Frontal cortex (tissue), 4 donors: Measurements from ENCODE around the gene ATR. TPM values are rescaled to one million over a fixed set of nuclear protein-coding genes. Genes with fewer than 3 reads are reported as not detected.
"Not testable (repeated sequence)": the region's sequence is repeated elsewhere in the genome, so short reads cannot be mapped to it uniquely, and the experiment has no call there.

Experiments
- DNase-seq, 2 donors: peaks; one replicate each; pipeline ENCODE4 v3.0.0; 2012; ENCODE audit warnings: low spot score in 2 of 2
- FAIRE-seq: peaks from 2 replicates; lab custom pipeline; 2012; peaks lifted over from hg19 to GRCh38; lab: Jason Lieb, UNC
- total RNA-seq: library from RNA; depleted of rRNA; stranded (reverse); fragments of >200 nt; gene quantifications from one replicate; pipeline ENCODE4 v1.2.3, GENCODE V29; 2014
- donor health status: control.
- donor health status: control.
- donor health status: control.

The ATR gene
- 35.1 TPM for total RNA-seq

GRCh38 chr3:142578329-142579223 is at the start of gene ATR:
ATR (minus strand) TSS chr3:142578733; CDS start chr3:142578704, 29 bp downstream.
- FAIRE-seq (no peak), DNase-seq (peak; percentile 79 to 87)

- FAIRE-seq (no peak), DNase-seq (no peak)
Measured at GRCh38 chr3:142626971-142627370, 48.4 kb upstream of the ATR start.

GRCh38 chr3:142625153-142625440 is 46.6 kb upstream of the ATR start:
- no peak for FAIRE-seq
- no peak for DNase-seq

GRCh38 chr3:142624341-142625152 is 46.0 kb upstream of the ATR start:
- DNase-seq: no peak

GRCh38 chr3:142623194-142623593 is 44.7 kb upstream of the ATR start:
- no peak for FAIRE-seq
- DNase-seq: no peak

More at GRCh38 chr3:142624341-142625152, 46.0 kb upstream of the ATR start:
- FAIRE-seq: no peak

DNA sequence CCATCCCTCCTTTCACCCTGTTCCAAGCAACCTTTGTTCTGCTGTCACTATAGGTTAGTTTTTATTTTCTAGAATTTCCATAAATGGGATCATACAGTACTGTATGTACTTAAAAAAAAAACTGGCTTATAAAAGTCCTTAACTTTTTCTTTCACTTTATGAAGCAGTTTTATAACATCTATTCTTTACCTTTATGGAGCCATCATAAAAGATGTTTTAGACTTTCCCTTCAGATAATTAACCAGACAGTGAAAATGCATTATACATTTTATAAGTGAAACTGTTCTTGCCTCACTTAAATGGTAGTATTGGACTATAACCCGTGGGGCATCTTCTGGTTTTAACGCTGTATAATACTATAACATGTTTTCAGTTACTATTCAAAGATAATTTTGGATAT is 43.9 kb upstream of the ATR start:
- DNase-seq (no peak), FAIRE-seq (no peak)

DNA sequence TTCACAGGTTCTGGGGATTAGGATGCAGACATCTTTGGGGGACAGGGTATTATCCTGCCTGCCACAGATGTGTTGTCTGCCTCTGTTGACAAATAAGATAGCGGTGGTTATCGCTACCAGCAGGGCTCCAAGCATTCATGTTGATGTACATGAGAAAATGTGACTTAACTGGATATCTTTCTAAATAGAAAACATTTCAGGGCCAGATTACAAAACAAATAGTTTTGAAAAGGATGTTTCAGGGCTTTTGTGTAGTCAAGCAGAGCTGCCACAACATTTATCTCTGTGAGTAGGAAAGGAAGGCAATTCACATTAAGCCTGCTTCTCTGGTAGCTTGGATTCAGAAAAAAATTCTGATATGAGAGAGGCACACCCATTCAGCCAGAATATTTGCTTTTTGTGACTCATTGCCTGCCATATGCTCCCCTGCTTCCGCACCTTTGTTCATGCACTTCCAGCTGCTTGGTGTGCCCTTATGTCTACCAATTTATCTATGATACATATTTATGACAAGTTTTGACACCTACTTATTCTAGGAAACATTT is 40.5 kb upstream of the ATR start:
- FAIRE-seq (no peak), DNase-seq (no peak)

DNA sequence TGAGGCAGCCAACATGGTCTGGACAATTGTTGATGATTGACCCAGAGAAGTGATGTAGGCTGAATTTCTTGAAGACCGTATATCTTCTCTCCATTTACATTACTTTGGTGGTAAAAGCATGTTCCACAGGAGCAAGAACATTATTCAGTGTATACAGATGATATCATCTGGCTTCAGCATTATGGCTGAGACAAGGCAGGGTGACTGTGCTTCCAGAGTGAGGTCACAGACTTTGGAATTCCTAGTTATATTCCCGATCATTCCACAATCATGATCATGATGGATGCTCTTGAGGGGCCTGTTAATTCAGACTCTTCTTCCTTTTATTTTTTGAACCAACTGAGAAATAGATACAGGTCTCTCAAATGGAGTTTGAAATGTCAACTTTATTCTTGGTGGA is 36.6 kb upstream of the ATR start:
- FAIRE-seq (no peak), DNase-seq (no peak)

DNA sequence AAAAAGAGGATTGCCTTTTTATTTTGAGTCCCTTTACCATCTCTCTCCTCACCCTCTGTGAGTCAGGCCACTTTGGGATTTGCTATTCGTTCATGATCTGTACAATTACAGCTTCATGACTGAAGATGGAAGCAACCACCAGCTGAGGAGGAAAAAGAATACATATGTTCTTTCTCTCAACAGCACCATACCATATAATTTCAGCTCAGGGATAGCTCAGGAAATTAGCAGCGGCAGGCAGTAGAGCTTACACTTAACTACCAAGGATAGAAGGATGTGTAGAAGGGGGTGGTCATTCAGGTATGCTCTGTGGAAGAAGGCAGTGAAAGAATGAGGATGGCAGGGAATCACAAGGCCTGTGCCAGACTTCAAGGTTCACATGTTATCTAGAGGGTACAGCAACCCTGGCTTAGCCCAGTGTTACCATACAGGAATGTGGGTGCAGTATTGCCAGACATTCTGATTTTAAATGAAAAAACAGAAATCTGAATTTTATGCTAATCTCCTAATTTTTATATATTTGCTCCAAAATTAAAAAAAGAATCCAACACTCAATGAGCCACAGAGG is 35.6 kb upstream of the ATR start:
- FAIRE-seq: no peak
- DNase-seq: no peak

DNA sequence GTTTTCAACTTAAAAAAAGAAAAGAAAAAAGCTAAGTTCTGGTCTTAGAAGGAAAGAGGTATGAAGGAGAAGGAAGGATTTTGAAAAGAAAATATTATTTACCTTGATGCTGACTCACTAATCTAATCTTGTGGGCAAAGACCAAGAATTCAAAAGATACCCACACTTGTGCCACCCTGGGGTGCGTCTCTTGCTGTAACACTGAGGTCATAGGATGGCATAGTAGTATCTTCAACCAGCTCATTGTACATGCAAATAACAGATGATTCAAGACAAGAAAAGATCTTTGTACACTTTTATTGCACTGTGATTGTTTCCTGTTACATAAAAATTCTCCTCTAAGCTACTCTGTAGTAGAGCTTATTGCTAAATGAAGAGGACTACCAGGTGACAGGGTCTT is 35.0 kb upstream of the ATR start:
- FAIRE-seq (no peak), DNase-seq (no peak)

DNA sequence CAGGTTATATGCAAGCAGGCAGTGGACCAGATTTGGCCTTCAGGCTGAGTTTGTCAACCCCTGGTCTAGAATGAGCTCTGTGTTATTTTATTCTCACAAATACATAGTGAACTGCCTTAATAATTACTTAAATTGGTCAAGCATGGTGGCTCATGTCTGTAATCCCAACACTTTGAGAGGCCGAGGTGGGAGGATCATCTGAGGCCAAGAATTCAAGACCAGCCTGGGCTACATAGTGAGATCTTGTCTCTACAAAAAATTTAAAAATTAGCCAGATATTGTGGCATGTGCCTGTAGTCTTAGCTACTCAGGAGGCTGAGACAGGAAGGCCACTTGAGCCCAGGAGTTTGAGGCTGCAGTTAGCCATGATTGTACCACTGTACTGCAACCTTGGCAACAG is 32.7 kb upstream of the ATR start:
- DNase-seq: no peak
- FAIRE-seq: no peak

- DNase-seq (no peak), FAIRE-seq (no peak)
Measured at GRCh38 chr3:142609136-142609535, 30.6 kb upstream of the ATR start.

DNA sequence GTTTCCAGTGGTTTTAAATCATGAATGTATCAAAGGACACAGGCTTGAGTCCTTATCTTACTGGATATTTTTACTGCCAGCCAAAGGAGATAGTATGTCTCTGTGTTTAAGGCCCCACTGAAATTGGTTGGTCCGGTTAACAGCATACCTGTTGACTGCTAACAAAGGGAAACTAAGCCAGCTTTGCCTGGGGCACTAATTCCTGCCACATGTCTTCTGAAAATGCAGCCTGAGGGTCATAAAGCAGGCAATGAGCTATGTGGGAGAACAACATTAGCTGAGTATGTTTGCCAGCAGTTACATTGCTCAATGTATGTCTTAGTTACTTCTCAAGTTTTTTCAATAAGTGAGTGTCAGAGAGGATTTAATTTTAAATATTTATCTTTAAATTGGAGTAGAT is 30.1 kb upstream of the ATR start:
- FAIRE-seq (no peak), DNase-seq (no peak)

GRCh38 chr3:142604940-142605339 is 26.4 kb upstream of the ATR start:
- no peak for DNase-seq
- FAIRE-seq: no peak

DNA sequence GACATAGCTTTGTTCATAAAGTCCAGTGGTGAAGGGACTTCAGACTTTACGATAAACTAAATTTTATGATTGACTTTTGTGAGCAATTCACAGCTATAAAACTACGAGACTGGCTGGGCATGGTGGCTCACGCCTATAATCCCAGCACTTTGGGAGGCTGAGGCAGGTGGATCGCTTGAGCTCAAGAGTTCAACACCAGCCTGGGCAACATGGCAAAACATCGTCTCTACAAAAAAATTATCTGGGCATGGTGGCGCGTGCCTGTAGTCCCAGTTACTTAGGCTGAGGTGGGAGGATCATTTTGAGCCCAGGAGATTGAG is 24.8 kb upstream of the ATR start:
- not testable (repeated sequence) for FAIRE-seq, DNase-seq

GRCh38 chr3:142602619-142603385 is 24.3 kb upstream of the ATR start:
- FAIRE-seq (no peak), DNase-seq (no peak)

GRCh38 chr3:142601713-142602112 is 23.2 kb upstream of the ATR start:
- FAIRE-seq: no peak
- no peak for DNase-seq

DNA sequence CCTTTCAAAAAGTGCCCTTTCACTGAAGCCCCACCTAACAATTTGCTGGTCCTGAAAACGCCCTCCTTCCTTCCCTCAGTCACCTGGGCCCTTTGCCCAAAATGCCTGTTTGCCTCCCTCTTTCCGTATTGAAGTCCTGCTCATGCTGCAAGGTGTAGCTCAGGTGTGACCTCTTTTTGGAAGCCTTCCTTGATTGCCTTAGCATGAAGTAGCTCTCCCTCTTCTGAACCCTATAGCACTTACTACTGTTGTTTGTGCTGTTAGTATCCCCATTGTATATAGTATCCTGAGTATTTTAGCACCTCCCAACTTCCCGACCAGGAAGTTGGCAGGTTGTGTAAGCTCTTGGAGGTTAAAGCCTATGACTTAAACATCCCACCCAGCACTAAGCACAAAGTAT is 19.4 kb upstream of the ATR start:
- no peak for FAIRE-seq
- DNase-seq: no peak

- DNase-seq: no peak
- no peak for FAIRE-seq
Measured at GRCh38 chr3:142596726-142597088, 18.2 kb upstream of the ATR start.
